VCaP (cell line): ENCODE measurements around the gene TPI1.

Experiments
- H3K27ac ChIP-seq: fragments of 450-650 bp; 2 replicates; pipeline ENCODE4 v1.5.1; 2017
- TF ChIP-seq, protein P1 (sequence below): fragments of 450-650 bp; conservative IDR thresholded peaks from 2 replicates; pipeline ENCODE4 v1.5.1; 2017; ENCODE audit warnings: mild to moderate bottlenecking, moderate library complexity

TPI1 gene

DNA sequence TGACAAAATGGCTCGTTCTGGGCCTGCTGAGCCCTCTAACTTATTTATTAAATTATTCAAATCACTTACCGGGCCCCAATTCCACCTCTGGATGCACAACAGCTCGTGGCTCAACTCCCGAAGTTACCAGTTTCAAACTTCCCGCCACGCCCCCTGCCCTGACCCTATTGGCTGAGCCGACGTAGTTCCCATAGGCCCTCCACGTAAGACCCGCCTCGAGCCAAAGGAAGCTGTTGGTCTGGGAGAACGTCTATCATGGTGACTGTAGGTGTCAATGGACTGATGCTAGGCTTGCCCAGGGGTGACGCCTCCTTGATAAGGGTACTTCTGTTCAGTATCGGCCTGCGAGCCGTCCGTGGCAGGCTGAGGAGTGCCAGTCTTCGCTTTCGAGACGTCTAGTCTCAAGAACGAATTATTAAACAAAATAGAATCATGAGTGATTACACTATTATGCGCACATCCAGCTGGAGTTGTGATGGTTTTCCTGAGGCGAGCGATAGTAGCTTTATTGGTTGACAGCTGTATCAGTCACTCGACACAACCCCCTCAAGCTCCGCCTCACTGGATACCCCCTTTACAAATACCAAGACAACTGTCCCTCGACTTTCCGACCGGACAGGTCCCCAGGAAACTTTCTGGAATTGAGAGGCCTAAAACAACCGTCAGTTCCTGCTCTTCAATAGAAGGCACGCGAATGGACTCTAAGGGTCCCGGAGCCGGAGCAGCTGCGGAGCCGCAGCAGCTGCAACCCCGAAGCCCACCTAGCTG lies 16.0 kb upstream of the TPI1 start, which contains the start of gene CDCA3:
CDCA3 (minus strand) TSS at position 134 of the 768 bp plus-strand sequence. CDS start 334 bp downstream, outside the sequence.
- H3K27ac ChIP-seq: peak within 1 kb of the TSS; percentile 87
- TF ChIP-seq, protein P1, sequence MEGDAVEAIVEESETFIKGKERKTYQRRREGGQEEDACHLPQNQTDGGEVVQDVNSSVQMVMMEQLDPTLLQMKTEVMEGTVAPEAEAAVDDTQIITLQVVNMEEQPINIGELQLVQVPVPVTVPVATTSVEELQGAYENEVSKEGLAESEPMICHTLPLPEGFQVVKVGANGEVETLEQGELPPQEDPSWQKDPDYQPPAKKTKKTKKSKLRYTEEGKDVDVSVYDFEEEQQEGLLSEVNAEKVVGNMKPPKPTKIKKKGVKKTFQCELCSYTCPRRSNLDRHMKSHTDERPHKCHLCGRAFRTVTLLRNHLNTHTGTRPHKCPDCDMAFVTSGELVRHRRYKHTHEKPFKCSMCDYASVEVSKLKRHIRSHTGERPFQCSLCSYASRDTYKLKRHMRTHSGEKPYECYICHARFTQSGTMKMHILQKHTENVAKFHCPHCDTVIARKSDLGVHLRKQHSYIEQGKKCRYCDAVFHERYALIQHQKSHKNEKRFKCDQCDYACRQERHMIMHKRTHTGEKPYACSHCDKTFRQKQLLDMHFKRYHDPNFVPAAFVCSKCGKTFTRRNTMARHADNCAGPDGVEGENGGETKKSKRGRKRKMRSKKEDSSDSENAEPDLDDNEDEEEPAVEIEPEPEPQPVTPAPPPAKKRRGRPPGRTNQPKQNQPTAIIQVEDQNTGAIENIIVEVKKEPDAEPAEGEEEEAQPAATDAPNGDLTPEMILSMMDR: no peak

GRCh38 chr12:6851921-6852650 lies 15.2 kb upstream of the TPI1 start, which contains the start of gene USP5:
TSS of gene USP5 (plus strand) at chr12:6852150. CDS start at chr12:6852180, 30 bp downstream.
- TF ChIP-seq, protein P1: no peak
- H3K27ac ChIP-seq: peak within 1 kb of the TSS; percentile 87

- peak overlapping the region; percentile 87 for H3K27ac ChIP-seq
Measured at GRCh38 chr12:6852651-6853354, 14.5 kb upstream of the TPI1 start.

DNA sequence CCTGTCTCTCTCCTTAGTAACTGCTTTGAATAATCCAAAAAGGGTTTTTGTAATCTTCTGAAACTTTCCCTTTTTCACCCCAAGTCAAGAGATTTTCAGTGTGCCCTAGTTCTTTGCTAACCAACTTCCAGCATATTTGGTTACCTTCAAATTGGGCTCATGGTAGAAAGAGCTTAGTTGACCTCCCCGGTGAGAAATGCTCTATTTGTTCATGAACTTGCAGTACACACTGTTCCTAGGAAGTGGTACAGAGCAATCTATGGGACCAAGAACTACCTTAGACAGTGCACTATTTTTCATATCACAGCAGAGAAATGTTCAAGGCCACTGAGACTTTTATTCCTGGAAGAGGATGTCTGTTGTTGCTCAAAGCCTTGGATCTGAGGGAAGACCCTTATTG lies 13.7 kb upstream of the TPI1 start:
- H3K27ac ChIP-seq: peak overlapping the region; percentile 87
- TF ChIP-seq, protein P1: no peak

More at GRCh38 chr12:6852651-6853354, 14.5 kb upstream of the TPI1 start:
- TF ChIP-seq, protein P1: no peak

- H3K27ac ChIP-seq: peak overlapping the region; percentile 87
- TF ChIP-seq, protein P1: no peak
Measured at GRCh38 chr12:6854036-6854435, 13.3 kb upstream of the TPI1 start.

- no peak overlapping the region for H3K27ac ChIP-seq
- TF ChIP-seq, protein P1: no peak
Measured at GRCh38 chr12:6855322-6855721, 12.0 kb upstream of the TPI1 start.

DNA sequence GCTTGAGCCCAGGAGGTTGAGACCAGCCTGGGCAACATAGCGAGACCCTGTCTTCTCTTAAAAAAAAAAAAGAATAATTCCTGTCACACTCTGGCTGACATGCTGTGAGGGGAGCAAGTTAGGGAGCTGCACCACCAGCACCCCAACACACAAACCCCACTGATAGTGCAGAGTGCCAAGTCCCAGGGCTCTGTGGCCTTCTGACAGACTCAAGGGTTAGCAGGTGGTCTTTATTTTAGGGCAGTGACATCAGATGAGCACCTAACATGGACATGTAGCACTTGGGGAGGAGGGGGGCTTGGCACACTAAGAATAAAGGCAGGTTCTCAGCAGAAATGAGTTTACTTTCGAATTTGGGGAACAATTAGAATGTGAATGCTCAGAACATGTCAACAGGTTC lies 8.5 kb upstream of the TPI1 start:
- H3K27ac ChIP-seq: no peak overlapping the region
- TF ChIP-seq, protein P1: no peak
